ENCODE measurements around the gene AKAIN1. TPM values are rescaled to one million over a fixed set of nuclear protein-coding genes. Genes with fewer than 3 reads are reported as not detected.

AKAIN1 gene
- total and polyA plus RNA-seq, 10 of the 15 experiments (the other 5 are each of a cell fraction or from before 2014, with no cell fraction given), result not detected

DNA sequence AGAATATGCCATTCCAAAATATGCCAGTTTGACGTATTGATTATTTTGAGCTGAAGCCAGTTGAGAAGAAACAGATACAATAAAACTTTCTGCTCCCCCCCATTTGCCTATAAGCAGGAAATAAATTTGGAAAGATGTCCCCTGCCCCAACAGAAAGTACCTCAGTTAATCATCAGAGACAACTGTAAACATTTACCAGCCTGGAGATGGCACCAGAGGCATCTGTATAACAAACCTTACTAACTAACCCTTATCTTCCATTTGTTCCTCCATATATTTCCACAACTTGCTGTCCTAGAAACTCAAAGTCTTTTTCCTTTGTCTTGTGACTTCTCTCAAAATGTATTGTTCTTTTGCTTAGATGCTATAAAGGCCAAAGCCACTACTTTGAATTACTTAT lies 93.8 kb downstream of the AKAIN1 start (continued):
- TF ChIP-seq, protein P1, sequence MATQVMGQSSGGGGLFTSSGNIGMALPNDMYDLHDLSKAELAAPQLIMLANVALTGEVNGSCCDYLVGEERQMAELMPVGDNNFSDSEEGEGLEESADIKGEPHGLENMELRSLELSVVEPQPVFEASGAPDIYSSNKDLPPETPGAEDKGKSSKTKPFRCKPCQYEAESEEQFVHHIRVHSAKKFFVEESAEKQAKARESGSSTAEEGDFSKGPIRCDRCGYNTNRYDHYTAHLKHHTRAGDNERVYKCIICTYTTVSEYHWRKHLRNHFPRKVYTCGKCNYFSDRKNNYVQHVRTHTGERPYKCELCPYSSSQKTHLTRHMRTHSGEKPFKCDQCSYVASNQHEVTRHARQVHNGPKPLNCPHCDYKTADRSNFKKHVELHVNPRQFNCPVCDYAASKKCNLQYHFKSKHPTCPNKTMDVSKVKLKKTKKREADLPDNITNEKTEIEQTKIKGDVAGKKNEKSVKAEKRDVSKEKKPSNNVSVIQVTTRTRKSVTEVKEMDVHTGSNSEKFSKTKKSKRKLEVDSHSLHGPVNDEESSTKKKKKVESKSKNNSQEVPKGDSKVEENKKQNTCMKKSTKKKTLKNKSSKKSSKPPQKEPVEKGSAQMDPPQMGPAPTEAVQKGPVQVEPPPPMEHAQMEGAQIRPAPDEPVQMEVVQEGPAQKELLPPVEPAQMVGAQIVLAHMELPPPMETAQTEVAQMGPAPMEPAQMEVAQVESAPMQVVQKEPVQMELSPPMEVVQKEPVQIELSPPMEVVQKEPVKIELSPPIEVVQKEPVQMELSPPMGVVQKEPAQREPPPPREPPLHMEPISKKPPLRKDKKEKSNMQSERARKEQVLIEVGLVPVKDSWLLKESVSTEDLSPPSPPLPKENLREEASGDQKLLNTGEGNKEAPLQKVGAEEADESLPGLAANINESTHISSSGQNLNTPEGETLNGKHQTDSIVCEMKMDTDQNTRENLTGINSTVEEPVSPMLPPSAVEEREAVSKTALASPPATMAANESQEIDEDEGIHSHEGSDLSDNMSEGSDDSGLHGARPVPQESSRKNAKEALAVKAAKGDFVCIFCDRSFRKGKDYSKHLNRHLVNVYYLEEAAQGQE (IDR thresholded peaks at IDR 0.05; ENCODE audit: low read depth, low read length), result no peak
- TF ChIP-seq PAX8 (IDR thresholded peaks at IDR 0.05) (no peak), TBL1XR1 (IDR thresholded peaks at IDR 0.05; ENCODE audit: low read depth, low read length) (no peak), RELA (IDR thresholded peaks at IDR 0.05; ENCODE audit: borderline replicate concordance, partially characterized antibody) (no peak), NBN (IDR thresholded peaks at IDR 0.05) (no peak), FOXK2 (IDR thresholded peaks at IDR 0.05) (no peak)

DNA sequence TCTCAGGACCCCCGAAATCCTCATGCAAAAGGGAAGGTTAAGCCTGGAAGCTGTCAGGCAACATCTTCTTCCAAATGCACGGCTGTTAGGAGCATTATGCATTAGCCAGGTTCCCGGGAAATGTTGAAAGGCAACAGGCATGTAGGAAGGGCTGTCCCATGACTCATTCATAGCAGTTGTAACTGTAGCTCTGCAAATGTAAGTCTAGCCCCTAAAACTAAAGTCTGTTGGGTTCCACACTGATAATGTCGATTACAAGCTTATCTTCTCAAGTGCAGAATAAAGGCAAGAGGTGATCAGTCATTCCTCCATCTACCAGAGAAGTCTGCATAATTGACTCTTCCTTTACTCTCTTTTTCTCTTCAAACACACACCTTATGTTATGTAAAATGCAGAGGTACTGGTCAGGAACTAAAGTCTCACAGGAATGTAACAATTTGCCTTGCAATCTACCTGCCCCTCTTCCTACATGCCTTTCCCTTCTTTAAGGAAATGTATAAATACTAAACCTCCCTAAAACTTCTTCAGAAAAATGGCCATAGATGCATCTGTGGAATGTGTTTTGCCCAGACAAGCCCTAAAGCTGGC lies 99.8 kb downstream of the AKAIN1 start:
- ChIA-PET CTCF (interaction anchor here (1.1 to 1.4 kb wide), 2 partner anchors 11 to 24 kb away, joined by 3 to 4 read pairs; no protein-coding TSS in a partner anchor), POLR2A (no interaction called here), RAD21 (ENCODE audit: unreplicated experiment) (no interaction called here), SMC1A (ENCODE audit: uncharacterized antibody, unreplicated experiment) (interaction anchor here (1.3 kb wide), 1 partner anchor 24 kb away, joined by 4 read pairs; no protein-coding TSS in a partner anchor)
- Histone ChIP-seq H3K4me1 (ENCODE audit: control insufficient read depth, insufficient read depth, low read length) (no peaks in the 10 kb centered on the region), H2AFZ (ENCODE audit: control insufficient read depth, low read depth, low read length) (no peak overlapping the region), H3K79me2 (ENCODE audit: control insufficient read depth, insufficient read depth, low read length) (no peaks in the 10 kb centered on the region), H4K20me1 (ENCODE audit: control insufficient read depth, insufficient read depth) (no peaks in the 10 kb centered on the region), H3K9me3 (replicated peaks; ENCODE audit: control insufficient read depth, insufficient read depth, low read length) (no peaks in the 10 kb centered on the region), H3K4me3 (no peak overlapping the region), H3K4me2 (ENCODE audit: control insufficient read depth, insufficient read depth) (no peak overlapping the region), H3K36me3 (ENCODE audit: control insufficient read depth in 2 of 2, insufficient read depth in 2 of 2, low read length in 1 of 2) (no peaks in the 10 kb centered on the region), H3K27ac (ENCODE audit: control insufficient read depth, insufficient read depth) (no peak overlapping the region), H3K9ac (ENCODE audit: control insufficient read depth, insufficient read depth, low read length) (no peak overlapping the region), H3K27me3 (replicated peaks in 1 of 2; ENCODE audit: control insufficient read depth in 2 of 2, insufficient read depth in 2 of 2, low read length in 1 of 2) (no peaks in the 10 kb centered on the region; a peak in 1 of 4 replicates)
- DNase-seq (ENCODE audit: low read depth, low spot score) (no peak), ATAC-seq (no peak), FAIRE-seq (no peak)
- in situ Hi-C loops (cut with MboI), result loop anchor here (25.0 kb wide), 1 partner anchor 1440 kb away; no protein-coding TSS in a partner anchor
- BruUV-seq (replicated peaks), result no TSS peak
- 10% methylated on average over 4 of the region's 4 CpGs for WGBS (ENCODE audit: insufficient coverage, insufficient replicate concordance, low lambda C conversion rate, missing lambda C conversion rate)
- intact Hi-C loops (cut with micrococcal nuclease; ENCODE audit: unreplicated experiment), result no loop called here
- TF ChIP-seq ZNF207 (IDR thresholded peaks at IDR 0.05; ENCODE audit: borderline replicate concordance) (no peak), ASH2L (IDR thresholded peaks at IDR 0.05; ENCODE audit: borderline replicate concordance, low read depth) (no peak), FOS (IDR thresholded peaks at IDR 0.05; ENCODE audit: borderline replicate concordance, extremely low read depth, insufficient read length) (no peak), SMAD5 (IDR thresholded peaks at IDR 0.05; ENCODE audit: low read depth) (no peak), ATF7 (IDR thresholded peaks at IDR 0.05; ENCODE audit: low read depth) (no peak)
- TF ChIP-seq, protein P2, sequence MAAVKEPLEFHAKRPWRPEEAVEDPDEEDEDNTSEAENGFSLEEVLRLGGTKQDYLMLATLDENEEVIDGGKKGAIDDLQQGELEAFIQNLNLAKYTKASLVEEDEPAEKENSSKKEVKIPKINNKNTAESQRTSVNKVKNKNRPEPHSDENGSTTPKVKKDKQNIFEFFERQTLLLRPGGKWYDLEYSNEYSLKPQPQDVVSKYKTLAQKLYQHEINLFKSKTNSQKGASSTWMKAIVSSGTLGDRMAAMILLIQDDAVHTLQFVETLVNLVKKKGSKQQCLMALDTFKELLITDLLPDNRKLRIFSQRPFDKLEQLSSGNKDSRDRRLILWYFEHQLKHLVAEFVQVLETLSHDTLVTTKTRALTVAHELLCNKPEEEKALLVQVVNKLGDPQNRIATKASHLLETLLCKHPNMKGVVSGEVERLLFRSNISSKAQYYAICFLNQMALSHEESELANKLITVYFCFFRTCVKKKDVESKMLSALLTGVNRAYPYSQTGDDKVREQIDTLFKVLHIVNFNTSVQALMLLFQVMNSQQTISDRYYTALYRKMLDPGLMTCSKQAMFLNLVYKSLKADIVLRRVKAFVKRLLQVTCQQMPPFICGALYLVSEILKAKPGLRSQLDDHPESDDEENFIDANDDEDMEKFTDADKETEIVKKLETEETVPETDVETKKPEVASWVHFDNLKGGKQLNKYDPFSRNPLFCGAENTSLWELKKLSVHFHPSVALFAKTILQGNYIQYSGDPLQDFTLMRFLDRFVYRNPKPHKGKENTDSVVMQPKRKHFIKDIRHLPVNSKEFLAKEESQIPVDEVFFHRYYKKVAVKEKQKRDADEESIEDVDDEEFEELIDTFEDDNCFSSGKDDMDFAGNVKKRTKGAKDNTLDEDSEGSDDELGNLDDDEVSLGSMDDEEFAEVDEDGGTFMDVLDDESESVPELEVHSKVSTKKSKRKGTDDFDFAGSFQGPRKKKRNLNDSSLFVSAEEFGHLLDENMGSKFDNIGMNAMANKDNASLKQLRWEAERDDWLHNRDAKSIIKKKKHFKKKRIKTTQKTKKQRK (IDR thresholded peaks at IDR 0.05; ENCODE audit: low read depth, low read length), result no peak
- TF ChIP-seq, protein P3, sequence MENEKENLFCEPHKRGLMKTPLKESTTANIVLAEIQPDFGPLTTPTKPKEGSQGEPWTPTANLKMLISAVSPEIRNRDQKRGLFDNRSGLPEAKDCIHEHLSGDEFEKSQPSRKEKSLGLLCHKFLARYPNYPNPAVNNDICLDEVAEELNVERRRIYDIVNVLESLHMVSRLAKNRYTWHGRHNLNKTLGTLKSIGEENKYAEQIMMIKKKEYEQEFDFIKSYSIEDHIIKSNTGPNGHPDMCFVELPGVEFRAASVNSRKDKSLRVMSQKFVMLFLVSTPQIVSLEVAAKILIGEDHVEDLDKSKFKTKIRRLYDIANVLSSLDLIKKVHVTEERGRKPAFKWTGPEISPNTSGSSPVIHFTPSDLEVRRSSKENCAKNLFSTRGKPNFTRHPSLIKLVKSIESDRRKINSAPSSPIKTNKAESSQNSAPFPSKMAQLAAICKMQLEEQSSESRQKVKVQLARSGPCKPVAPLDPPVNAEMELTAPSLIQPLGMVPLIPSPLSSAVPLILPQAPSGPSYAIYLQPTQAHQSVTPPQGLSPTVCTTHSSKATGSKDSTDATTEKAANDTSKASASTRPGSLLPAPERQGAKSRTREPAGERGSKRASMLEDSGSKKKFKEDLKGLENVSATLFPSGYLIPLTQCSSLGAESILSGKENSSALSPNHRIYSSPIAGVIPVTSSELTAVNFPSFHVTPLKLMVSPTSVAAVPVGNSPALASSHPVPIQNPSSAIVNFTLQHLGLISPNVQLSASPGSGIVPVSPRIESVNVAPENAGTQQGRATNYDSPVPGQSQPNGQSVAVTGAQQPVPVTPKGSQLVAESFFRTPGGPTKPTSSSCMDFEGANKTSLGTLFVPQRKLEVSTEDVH (IDR thresholded peaks at IDR 0.05; ENCODE audit: low read depth, partially characterized antibody), result no peak

Data from GM12878 (cell line).